Effector CD8-positive, alpha-beta T cell (primary cell): Measurements from ENCODE around the gene ZYX.
"Not testable (repeated sequence)": the region's sequence is repeated elsewhere in the genome, so short reads cannot be mapped to it uniquely, and the experiment has no call there.

ENCODE experiments used
- DNase-seq: peaks from one replicate; lab custom pipeline; 2025; lab: John Stamatoyannopoulos, UW

Gene ZYX

GRCh38 chr7:143396625-143397556, 15.7 kb downstream of the ZYX start:
- no peak for DNase-seq

GRCh38 chr7:143397710-143398530, 16.8 kb downstream of the ZYX start:
- no peak for DNase-seq

- no peak for DNase-seq
These were observed 17.5 kb downstream of the ZYX start for GRCh38 chr7:143398616-143399015.

- no peak for DNase-seq
These were observed 18.0 kb downstream of the ZYX start for GRCh38 chr7:143399151-143399550.

GRCh38 chr7:143399642-143400041, 18.5 kb downstream of the ZYX start:
- no peak for DNase-seq

- no peak for DNase-seq
These were observed 20.1 kb downstream of the ZYX start for GRCh38 chr7:143401265-143401664.

- DNase-seq: not testable (repeated sequence)
These were observed 21.1 kb downstream of the ZYX start for GRCh38 chr7:143402233-143402632.

GRCh38 chr7:143405173-143406001, 24.2 kb downstream of the ZYX start:
- DNase-seq: no peak

GRCh38 chr7:143406002-143406357, 24.8 kb downstream of the ZYX start:
- no peak for DNase-seq

- DNase-seq: peak; percentile 33
These were observed 26.4 kb downstream of the ZYX start for GRCh38 chr7:143407287-143408251.

GRCh38 chr7:143408252-143408685, 27.1 kb downstream of the ZYX start:
- DNase-seq: no peak

- peak; percentile 58 for DNase-seq
These were observed 27.8 kb downstream of the ZYX start, which contains the start of gene EPHA1 for GRCh38 chr7:143408686-143409561. Gene EPHA1, minus strand, starts transcription at chr7:143408856. Its CDS starts 51 bp downstream, at chr7:143408805.

- no peak for DNase-seq
These were observed 29.4 kb downstream of the ZYX start for GRCh38 chr7:143410521-143411004.

GRCh38 chr7:143411976-143412708, 31.0 kb downstream of the ZYX start:
- no peak for DNase-seq

- no peak for DNase-seq
These were observed 32.0 kb downstream of the ZYX start for GRCh38 chr7:143413123-143413522.

- DNase-seq: not testable (repeated sequence)
These were observed 34.1 kb downstream of the ZYX start for GRCh38 chr7:143415209-143415608.

- DNase-seq: no peak
These were observed 34.7 kb downstream of the ZYX start for GRCh38 chr7:143415742-143416397.

GRCh38 chr7:143416565-143417149, 35.5 kb downstream of the ZYX start:
- DNase-seq: no peak
